ENCODE results near the gene IFNA16.
"Not testable (repeated sequence)": the region's sequence is repeated elsewhere in the genome, so short reads cannot be mapped to it uniquely, and the experiment has no call there.

DNA sequence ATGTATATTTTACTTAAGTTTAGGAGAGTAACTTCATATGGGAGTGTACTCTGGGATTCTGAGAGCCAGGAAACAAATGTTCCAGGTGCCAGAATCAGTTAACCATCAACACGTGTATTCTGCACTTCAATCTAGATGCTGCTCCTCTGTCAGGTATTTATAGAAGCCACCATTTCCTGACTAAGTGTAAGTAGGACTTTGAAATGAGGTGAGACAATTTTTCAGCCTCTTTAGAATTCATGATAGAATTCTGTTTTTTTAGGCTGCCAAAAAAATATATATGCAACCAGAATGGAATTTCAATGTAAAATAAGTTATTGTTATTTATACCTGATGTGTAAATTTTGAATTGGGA is 19.2 kb upstream of the IFNA16 start:
- not testable (repeated sequence) for TF ChIP-seq POLR2AphosphoS5 (IDR thresholded peaks at IDR 0.05; ENCODE audit: borderline replicate concordance, low read depth, low read length); EZH2 (IDR thresholded peaks at IDR 0.05)

Measured in SK-N-MC (cell line).